Measurements from ENCODE around the gene MYO3B.
"Not testable (repeated sequence)": the region's sequence is repeated elsewhere in the genome, so short reads cannot be mapped to it uniquely, and the experiment has no call there.

The MYO3B gene

GRCh38 chr2:170669909-170670308 is 492.0 kb downstream of the MYO3B start:
- Histone ChIP-seq H3K27me3 (ENCODE audit: low read length) (no peaks in the 10 kb centered on the region; the same call in 1 of the 2 replicates), H3K36me3 (ENCODE audit: low read length) (no peaks in the 10 kb centered on the region), H3K79me2 (ENCODE audit: insufficient read depth, low read length) (no peaks in the 10 kb centered on the region), H3K4me3 (ENCODE audit: insufficient read depth, low read length, poor library complexity, severe bottlenecking) (no peak overlapping the region), H3K27ac (ENCODE audit: low read depth, low read length) (no peak overlapping the region), H4K20me1 (ENCODE audit: low read depth, low read length) (no peaks in the 10 kb centered on the region), H3K4me2 (ENCODE audit: low read depth, low read length, poor library complexity, severe bottlenecking) (no peak overlapping the region), H3K9me2 (replicated peaks; ENCODE audit: insufficient read depth, low read length) (no peaks in the 10 kb centered on the region), H2AFZ (ENCODE audit: low read depth, low read length, severe bottlenecking) (no peak overlapping the region), H3F3A (ENCODE audit: insufficient read depth) (no peaks in the 10 kb centered on the region), H3K9ac (ENCODE audit: low read length) (no peak overlapping the region), H3K9me3 (ENCODE audit: insufficient read depth, low read length) (no peaks in the 10 kb centered on the region)
- no peak for TF ChIP-seq EZH2phosphoT487 (conservative IDR thresholded peaks at IDR 0.05; ENCODE audit: low read length)
- TF ChIP-seq, protein P1, sequence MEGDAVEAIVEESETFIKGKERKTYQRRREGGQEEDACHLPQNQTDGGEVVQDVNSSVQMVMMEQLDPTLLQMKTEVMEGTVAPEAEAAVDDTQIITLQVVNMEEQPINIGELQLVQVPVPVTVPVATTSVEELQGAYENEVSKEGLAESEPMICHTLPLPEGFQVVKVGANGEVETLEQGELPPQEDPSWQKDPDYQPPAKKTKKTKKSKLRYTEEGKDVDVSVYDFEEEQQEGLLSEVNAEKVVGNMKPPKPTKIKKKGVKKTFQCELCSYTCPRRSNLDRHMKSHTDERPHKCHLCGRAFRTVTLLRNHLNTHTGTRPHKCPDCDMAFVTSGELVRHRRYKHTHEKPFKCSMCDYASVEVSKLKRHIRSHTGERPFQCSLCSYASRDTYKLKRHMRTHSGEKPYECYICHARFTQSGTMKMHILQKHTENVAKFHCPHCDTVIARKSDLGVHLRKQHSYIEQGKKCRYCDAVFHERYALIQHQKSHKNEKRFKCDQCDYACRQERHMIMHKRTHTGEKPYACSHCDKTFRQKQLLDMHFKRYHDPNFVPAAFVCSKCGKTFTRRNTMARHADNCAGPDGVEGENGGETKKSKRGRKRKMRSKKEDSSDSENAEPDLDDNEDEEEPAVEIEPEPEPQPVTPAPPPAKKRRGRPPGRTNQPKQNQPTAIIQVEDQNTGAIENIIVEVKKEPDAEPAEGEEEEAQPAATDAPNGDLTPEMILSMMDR (IDR thresholded peaks at IDR 0.05; ENCODE audit: insufficient read depth, low read length, poor library complexity, severe bottlenecking) = no peak

- H3K9ac ChIP-seq (ENCODE audit: low read length) = no peak overlapping the region
- H3K9me2 ChIP-seq (replicated peaks; ENCODE audit: insufficient read depth, low read length) = no peaks in the 10 kb centered on the region
- H3K4me2 ChIP-seq (ENCODE audit: low read depth, low read length, poor library complexity, severe bottlenecking) = no peak overlapping the region
- H3K9me3 ChIP-seq (ENCODE audit: insufficient read depth, low read length) = no peaks in the 10 kb centered on the region
- H3K27ac ChIP-seq (ENCODE audit: low read depth, low read length) = no peak overlapping the region
- no peaks in the 10 kb centered on the region for H3K79me2 ChIP-seq (ENCODE audit: insufficient read depth, low read length)
- no peaks in the 10 kb centered on the region for H3F3A ChIP-seq (ENCODE audit: insufficient read depth)
- no peak for TF ChIP-seq EZH2phosphoT487 (conservative IDR thresholded peaks at IDR 0.05; ENCODE audit: low read length)
- TF ChIP-seq, protein P1 (IDR thresholded peaks at IDR 0.05; ENCODE audit: insufficient read depth, low read length, poor library complexity, severe bottlenecking) = no peak
- H3K27me3 ChIP-seq (ENCODE audit: low read length) = no peaks in the 10 kb centered on the region; the same call in 1 of the 2 replicates
- H2AFZ ChIP-seq (ENCODE audit: low read depth, low read length, severe bottlenecking) = no peak overlapping the region
- H3K4me3 ChIP-seq (ENCODE audit: insufficient read depth, low read length, poor library complexity, severe bottlenecking) = no peak overlapping the region
- no peaks in the 10 kb centered on the region for H3K36me3 ChIP-seq (ENCODE audit: low read length)
- H4K20me1 ChIP-seq (ENCODE audit: low read depth, low read length) = no peaks in the 10 kb centered on the region
These were observed 492.7 kb downstream of the MYO3B start for GRCh38 chr2:170670651-170671050.

DNA sequence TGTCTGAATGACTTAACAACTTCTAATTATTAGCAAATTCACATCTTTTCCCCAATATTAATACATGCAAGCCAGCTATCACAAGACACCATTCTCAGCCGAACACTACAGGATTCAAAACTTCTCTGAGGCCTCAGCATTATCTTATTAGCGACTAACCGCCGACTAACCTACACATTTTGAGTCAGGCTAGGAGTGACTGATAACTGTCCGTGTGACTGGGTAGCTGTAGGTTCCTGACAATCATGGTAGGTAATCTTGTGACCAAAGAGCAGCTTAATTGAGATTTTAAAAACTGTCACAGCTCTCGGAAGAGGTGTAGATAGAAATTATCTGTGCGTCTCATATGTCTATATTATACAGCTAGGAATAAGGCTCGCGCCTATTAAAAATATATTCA is 493.1 kb downstream of the MYO3B start:
- Histone ChIP-seq H3K4me2 (ENCODE audit: low read depth, low read length, poor library complexity, severe bottlenecking) (no peak overlapping the region), H3K36me3 (ENCODE audit: low read length) (no peaks in the 10 kb centered on the region), H4K20me1 (ENCODE audit: low read depth, low read length) (no peaks in the 10 kb centered on the region), H3K27me3 (ENCODE audit: low read length) (no peaks in the 10 kb centered on the region; the same call in 1 of the 2 replicates), H3K9me2 (replicated peaks; ENCODE audit: insufficient read depth, low read length) (no peaks in the 10 kb centered on the region), H3K4me3 (ENCODE audit: insufficient read depth, low read length, poor library complexity, severe bottlenecking) (no peak overlapping the region), H3K27ac (ENCODE audit: low read depth, low read length) (no peak overlapping the region), H3K9ac (ENCODE audit: low read length) (no peak overlapping the region), H3F3A (ENCODE audit: insufficient read depth) (no peaks in the 10 kb centered on the region), H2AFZ (ENCODE audit: low read depth, low read length, severe bottlenecking) (no peak overlapping the region), H3K79me2 (ENCODE audit: insufficient read depth, low read length) (no peaks in the 10 kb centered on the region), H3K9me3 (ENCODE audit: insufficient read depth, low read length) (no peaks in the 10 kb centered on the region)
- TF ChIP-seq EZH2phosphoT487 (conservative IDR thresholded peaks at IDR 0.05; ENCODE audit: low read length) = no peak
- TF ChIP-seq, protein P1 (IDR thresholded peaks at IDR 0.05; ENCODE audit: insufficient read depth, low read length, poor library complexity, severe bottlenecking) = no peak

DNA sequence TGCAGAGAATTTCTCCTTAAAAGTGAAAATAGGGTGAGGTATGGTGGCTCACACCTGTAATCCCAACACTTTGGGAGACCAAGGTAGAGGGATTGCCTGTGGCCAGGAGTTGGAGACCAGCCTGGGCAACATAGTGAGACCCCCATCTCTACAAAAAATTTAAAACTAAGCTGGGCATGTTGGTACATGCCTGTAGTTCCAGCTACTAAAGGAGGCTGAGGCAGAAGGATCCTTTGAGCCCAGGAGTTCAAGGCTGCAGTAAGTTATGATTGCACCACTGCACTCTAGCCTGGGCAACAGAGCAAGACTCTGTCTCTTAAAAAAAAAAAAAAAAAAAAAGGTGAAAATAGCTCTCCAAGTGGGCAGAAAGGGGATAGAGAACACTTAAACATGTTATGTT is 496.3 kb downstream of the MYO3B start:
- not testable (repeated sequence) for H4K20me1 ChIP-seq (ENCODE audit: low read depth, low read length); H3K9me2 ChIP-seq (replicated peaks; ENCODE audit: insufficient read depth, low read length); H3K36me3 ChIP-seq (ENCODE audit: low read length); H3K4me3 ChIP-seq (ENCODE audit: insufficient read depth, low read length, poor library complexity, severe bottlenecking); H3K27me3 ChIP-seq (ENCODE audit: low read length); H3K9me3 ChIP-seq (ENCODE audit: insufficient read depth, low read length); H3K9ac ChIP-seq (ENCODE audit: low read length); H3K4me2 ChIP-seq (ENCODE audit: low read depth, low read length, poor library complexity, severe bottlenecking); H2AFZ ChIP-seq (ENCODE audit: low read depth, low read length, severe bottlenecking); H3K27ac ChIP-seq (ENCODE audit: low read depth, low read length); H3K79me2 ChIP-seq (ENCODE audit: insufficient read depth, low read length); H3F3A ChIP-seq (ENCODE audit: insufficient read depth)

Measured in SU-DHL-6 (cell line).